RCC 7860 (cell line): ENCODE results near the gene CCDC190.
"Not testable (repeated sequence)": the region's sequence is repeated elsewhere in the genome, so short reads cannot be mapped to it uniquely, and the experiment has no call there.

Experiments
- DNase-seq: peaks from one replicate; pipeline ENCODE4 v3.0.0-alpha.2; 2015; ENCODE audit warnings: low spot score
- FAIRE-seq: peaks from 2 replicates; lab custom pipeline; 2012; peaks lifted over from hg19 to GRCh38; lab: Jason Lieb, UNC

Gene CCDC190

GRCh38 chr1:162838863-162839262 lies 22.1 kb downstream of the CCDC190 start:
- FAIRE-seq: no peak

GRCh38 chr1:162835157-162835899 lies 25.6 kb downstream of the CCDC190 start:
- DNase-seq: no peak

More at GRCh38 chr1:162838863-162839262, 22.1 kb downstream of the CCDC190 start:
- no peak for DNase-seq

GRCh38 chr1:162832470-162832869 lies 28.5 kb downstream of the CCDC190 start:
- DNase-seq: no peak
- FAIRE-seq: no peak

More at GRCh38 chr1:162835157-162835899, 25.6 kb downstream of the CCDC190 start:
- FAIRE-seq: no peak

- FAIRE-seq: no peak
- DNase-seq: no peak
These were observed 31.7 kb downstream of the CCDC190 start for GRCh38 chr1:162829268-162829667.

GRCh38 chr1:162823771-162824525 lies 37.0 kb downstream of the CCDC190 start:
- DNase-seq (no peak), FAIRE-seq (no peak)

- no peak for FAIRE-seq
- DNase-seq: no peak
These were observed 37.7 kb downstream of the CCDC190 start for GRCh38 chr1:162823231-162823630.

- FAIRE-seq: no peak
- DNase-seq: no peak
These were observed 38.4 kb downstream of the CCDC190 start for GRCh38 chr1:162822391-162823200.

- FAIRE-seq, DNase-seq: not testable (repeated sequence)
These were observed 42.3 kb downstream of the CCDC190 start for GRCh38 chr1:162818666-162819065.

GRCh38 chr1:162818136-162818535 lies 42.8 kb downstream of the CCDC190 start:
- not testable (repeated sequence) for DNase-seq, FAIRE-seq

GRCh38 chr1:162812357-162812756 lies 48.6 kb downstream of the CCDC190 start:
- not testable (repeated sequence) for FAIRE-seq, DNase-seq

- not testable (repeated sequence) for DNase-seq, FAIRE-seq
These were observed 53.5 kb downstream of the CCDC190 start for GRCh38 chr1:162807503-162807902.
